Tongue (tissue), 2 donors: ENCODE measurements around the gene UBE2A. TPM values are rescaled to one million over a fixed set of nuclear protein-coding genes. Genes with fewer than 3 reads are reported as not detected.

Source experiments
- DNase-seq: peaks from one replicate; pipeline ENCODE4 v3.0.0-alpha.2; 2015
- total RNA-seq: library from RNA; depleted of rRNA; stranded (reverse); fragments of >200 nt; gene quantifications from one replicate; pipeline ENCODE4 v1.2.3, GENCODE V29; 2014

UBE2A gene
- 34.2 TPM for total RNA-seq

GRCh38 chrX:119574394-119575266, at the start of gene UBE2A:
Gene UBE2A (plus strand): TSS chrX:119574563. CDS start chrX:119574712, 149 bp downstream.
- DNase-seq = peak; percentile 95

GRCh38 chrX:119529345-119530276, 44.8 kb upstream of the UBE2A start:
- DNase-seq = peak; percentile 43

- no peak for DNase-seq
Measured at GRCh38 chrX:119537487-119537886, 36.9 kb upstream of the UBE2A start.

GRCh38 chrX:119539872-119540271, 34.5 kb upstream of the UBE2A start:
- DNase-seq = no peak

GRCh38 chrX:119541188-119541587, 33.2 kb upstream of the UBE2A start:
- no peak for DNase-seq

- DNase-seq = no peak
Measured at GRCh38 chrX:119549327-119550016, 24.9 kb upstream of the UBE2A start.

- no peak for DNase-seq
Measured at GRCh38 chrX:119552508-119552907, 21.9 kb upstream of the UBE2A start.

- peak; percentile 96 for DNase-seq
Measured at GRCh38 chrX:119565107-119565663, 9.2 kb upstream of the UBE2A start, which contains the start of gene STEEP1. Gene STEEP1 (minus strand): TSS chrX:119565409. CDS start chrX:119565355, 54 bp downstream.

GRCh38 chrX:119570351-119570835, 4.0 kb upstream of the UBE2A start:
- no peak for DNase-seq

GRCh38 chrX:119573222-119573621, 1.1 kb upstream of the UBE2A start:
- no peak for DNase-seq

- DNase-seq = no peak
Measured at GRCh38 chrX:119573840-119574393, 446 bp upstream of the UBE2A start.

- no peak for DNase-seq
Measured at GRCh38 chrX:119579414-119579813, 5.1 kb downstream of the UBE2A start.

GRCh38 chrX:119583431-119584059, 9.2 kb downstream of the UBE2A start:
- no peak for DNase-seq

- DNase-seq = no peak
Measured at GRCh38 chrX:119589810-119590209, 15.4 kb downstream of the UBE2A start.

GRCh38 chrX:119602701-119603255, 28.4 kb downstream of the UBE2A start:
- DNase-seq = no peak

GRCh38 chrX:119604766-119605463, 30.6 kb downstream of the UBE2A start:
- DNase-seq = peak; percentile 11

GRCh38 chrX:119605464-119606279, 31.3 kb downstream of the UBE2A start:
- DNase-seq = peak; percentile 54

GRCh38 chrX:119606280-119607017, 32.1 kb downstream of the UBE2A start, which contains the start of gene NKRF:
Gene NKRF (minus strand): TSS chrX:119606424.
- peak; percentile 96 for DNase-seq
